ENCODE results near the gene SAFB2. TPM values are rescaled to one million over a fixed set of nuclear protein-coding genes. Genes with fewer than 3 reads are reported as not detected.

The SAFB2 gene
- polyA plus RNA-seq, 1 donor from 2014 or later: 40.1 TPM

GRCh38 chr19:5664515-5664914 is 41.9 kb upstream of the SAFB2 start:
- TF ChIP-seq SMC3 (conservative IDR thresholded peaks at IDR 0.05; ENCODE audit: poor library complexity) (no peak), EP300 (conservative IDR thresholded peaks at IDR 0.05; ENCODE audit: poor library complexity, severe bottlenecking) (no peak), REST (IDR thresholded peaks at IDR 0.05; ENCODE audit: borderline replicate concordance) (no peak), TAF1 (IDR thresholded peaks at IDR 0.05; ENCODE audit: low read depth) (no peak), CTCF (IDR thresholded peaks at IDR 0.05; ENCODE audit: poor library complexity, severe bottlenecking) (no peak), MXI1 (conservative IDR thresholded peaks at IDR 0.05; ENCODE audit: poor library complexity, severe bottlenecking) (no peak), EZH2 (IDR thresholded peaks at IDR 0.05; ENCODE audit: borderline replicate concordance, insufficient read depth, low read length, poor library complexity, severe bottlenecking) (no peak), POLR2AphosphoS5 (IDR thresholded peaks at IDR 0.05) (no peak), RAD21 (conservative IDR thresholded peaks at IDR 0.05) (no peak)
- Histone ChIP-seq H2AFZ (ENCODE audit: low read depth, low read length) (no peak overlapping the region), H3F3A (ENCODE audit: insufficient read depth, low read length, poor library complexity, severe bottlenecking) (no peaks in the 10 kb centered on the region), H4K20me1 (ENCODE audit: insufficient read depth) (no peaks in the 10 kb centered on the region), H3K4me3 (ENCODE audit: low read length) (no peak overlapping the region), H3K27ac (ENCODE audit: low read length) (no peak overlapping the region), H3K27me3 (ENCODE audit: insufficient read depth, low read depth, low read length) (no peaks in the 10 kb centered on the region), H3K9ac (ENCODE audit: low read length) (no peak overlapping the region), H3K9me3 (ENCODE audit: low read length) (no peaks in the 10 kb centered on the region), H3K36me3 (ENCODE audit: insufficient read depth, low read length) (peaks cover 10% of the 10 kb centered on the region), H3K9me2 (ENCODE audit: insufficient read depth, low read length) (no peaks in the 10 kb centered on the region), H3K4me2 (ENCODE audit: low read length) (no peak overlapping the region), H3K79me2 (replicated peaks; ENCODE audit: insufficient read depth, low read length) (no peaks in the 10 kb centered on the region)

- Histone ChIP-seq H3K9ac (ENCODE audit: low read length) (no peak overlapping the region), H3K9me2 (ENCODE audit: insufficient read depth, low read length) (no peaks in the 10 kb centered on the region), H3K9me3 (ENCODE audit: low read length) (no peaks in the 10 kb centered on the region), H3K27ac (ENCODE audit: low read length) (no peak overlapping the region), H3K79me2 (replicated peaks; ENCODE audit: insufficient read depth, low read length) (no peaks in the 10 kb centered on the region), H3F3A (ENCODE audit: insufficient read depth, low read length, poor library complexity, severe bottlenecking) (no peaks in the 10 kb centered on the region), H3K4me2 (ENCODE audit: low read length) (no peak overlapping the region), H3K36me3 (ENCODE audit: insufficient read depth, low read length) (peaks cover 10% of the 10 kb centered on the region), H2AFZ (ENCODE audit: low read depth, low read length) (no peak overlapping the region), H3K4me3 (ENCODE audit: low read length) (no peak overlapping the region), H4K20me1 (ENCODE audit: insufficient read depth) (no peaks in the 10 kb centered on the region), H3K27me3 (ENCODE audit: insufficient read depth, low read depth, low read length) (no peaks in the 10 kb centered on the region)
- TF ChIP-seq EP300 (conservative IDR thresholded peaks at IDR 0.05; ENCODE audit: poor library complexity, severe bottlenecking) (no peak), CTCF (IDR thresholded peaks at IDR 0.05; ENCODE audit: poor library complexity, severe bottlenecking) (no peak), RAD21 (conservative IDR thresholded peaks at IDR 0.05) (no peak), SMC3 (conservative IDR thresholded peaks at IDR 0.05; ENCODE audit: poor library complexity) (no peak), EZH2 (IDR thresholded peaks at IDR 0.05; ENCODE audit: borderline replicate concordance, insufficient read depth, low read length, poor library complexity, severe bottlenecking) (no peak), REST (IDR thresholded peaks at IDR 0.05; ENCODE audit: borderline replicate concordance) (no peak), POLR2AphosphoS5 (IDR thresholded peaks at IDR 0.05) (no peak), MXI1 (conservative IDR thresholded peaks at IDR 0.05; ENCODE audit: poor library complexity, severe bottlenecking) (no peak), TAF1 (IDR thresholded peaks at IDR 0.05; ENCODE audit: low read depth) (no peak)
Observed at GRCh38 chr19:5663904-5664303, 41.3 kb upstream of the SAFB2 start.
